Hair follicular keratinocyte (primary cell): ENCODE data around the gene SIGLEC10. TPM values are rescaled to one million over a fixed set of nuclear protein-coding genes. Genes with fewer than 3 reads are reported as not detected.

Experiments used
- total RNA-seq: library from RNA; depleted of rRNA; stranded (reverse); fragments of >200 nt; gene quantifications from 2 replicates; pipeline ENCODE4 v1.2.3, GENCODE V29; 2015

SIGLEC10 gene, protein sequence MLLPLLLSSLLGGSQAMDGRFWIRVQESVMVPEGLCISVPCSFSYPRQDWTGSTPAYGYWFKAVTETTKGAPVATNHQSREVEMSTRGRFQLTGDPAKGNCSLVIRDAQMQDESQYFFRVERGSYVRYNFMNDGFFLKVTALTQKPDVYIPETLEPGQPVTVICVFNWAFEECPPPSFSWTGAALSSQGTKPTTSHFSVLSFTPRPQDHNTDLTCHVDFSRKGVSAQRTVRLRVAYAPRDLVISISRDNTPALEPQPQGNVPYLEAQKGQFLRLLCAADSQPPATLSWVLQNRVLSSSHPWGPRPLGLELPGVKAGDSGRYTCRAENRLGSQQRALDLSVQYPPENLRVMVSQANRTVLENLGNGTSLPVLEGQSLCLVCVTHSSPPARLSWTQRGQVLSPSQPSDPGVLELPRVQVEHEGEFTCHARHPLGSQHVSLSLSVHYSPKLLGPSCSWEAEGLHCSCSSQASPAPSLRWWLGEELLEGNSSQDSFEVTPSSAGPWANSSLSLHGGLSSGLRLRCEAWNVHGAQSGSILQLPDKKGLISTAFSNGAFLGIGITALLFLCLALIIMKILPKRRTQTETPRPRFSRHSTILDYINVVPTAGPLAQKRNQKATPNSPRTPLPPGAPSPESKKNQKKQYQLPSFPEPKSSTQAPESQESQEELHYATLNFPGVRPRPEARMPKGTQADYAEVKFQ
- not detected in 2 replicates for total RNA-seq

DNA sequence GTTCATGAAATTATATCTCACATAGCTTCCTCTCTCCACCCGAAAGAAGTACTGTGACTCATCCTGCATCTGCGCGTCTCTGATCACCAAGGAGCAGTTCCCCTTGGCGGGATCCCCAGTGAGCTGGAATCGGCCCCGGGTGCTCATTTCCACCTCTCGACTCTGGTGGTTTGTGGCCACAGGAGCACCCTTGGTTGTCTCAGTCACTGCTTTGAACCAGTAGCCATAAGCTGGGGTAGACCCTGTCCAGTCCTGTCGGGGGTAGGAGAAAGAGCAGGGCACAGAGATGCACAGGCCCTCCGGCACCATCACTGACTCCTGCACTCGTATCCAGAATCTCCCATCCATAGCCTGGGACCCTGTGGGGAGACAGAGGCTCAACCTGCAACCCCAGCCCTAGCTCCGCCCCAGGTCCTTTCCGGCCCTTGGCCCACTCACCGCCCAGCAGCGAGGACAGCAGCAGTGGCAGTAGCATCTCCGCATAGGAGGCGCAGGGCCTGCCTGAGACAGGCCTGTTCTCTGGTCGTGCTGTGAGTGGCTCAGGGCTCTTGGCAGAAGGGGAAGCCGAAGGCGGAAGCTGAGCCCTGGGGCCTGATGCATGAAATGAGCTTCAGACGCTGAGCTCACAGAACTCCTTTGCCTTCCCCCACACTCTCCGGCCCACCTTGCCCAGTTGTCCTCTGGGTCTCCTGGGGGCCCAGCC lies at the start of gene SIGLEC10:
TSS of gene SIGLEC10 (minus strand) at position 536 of the 703 bp plus-strand sequence. CDS start at position 475, 61 bp downstream.

DNA sequence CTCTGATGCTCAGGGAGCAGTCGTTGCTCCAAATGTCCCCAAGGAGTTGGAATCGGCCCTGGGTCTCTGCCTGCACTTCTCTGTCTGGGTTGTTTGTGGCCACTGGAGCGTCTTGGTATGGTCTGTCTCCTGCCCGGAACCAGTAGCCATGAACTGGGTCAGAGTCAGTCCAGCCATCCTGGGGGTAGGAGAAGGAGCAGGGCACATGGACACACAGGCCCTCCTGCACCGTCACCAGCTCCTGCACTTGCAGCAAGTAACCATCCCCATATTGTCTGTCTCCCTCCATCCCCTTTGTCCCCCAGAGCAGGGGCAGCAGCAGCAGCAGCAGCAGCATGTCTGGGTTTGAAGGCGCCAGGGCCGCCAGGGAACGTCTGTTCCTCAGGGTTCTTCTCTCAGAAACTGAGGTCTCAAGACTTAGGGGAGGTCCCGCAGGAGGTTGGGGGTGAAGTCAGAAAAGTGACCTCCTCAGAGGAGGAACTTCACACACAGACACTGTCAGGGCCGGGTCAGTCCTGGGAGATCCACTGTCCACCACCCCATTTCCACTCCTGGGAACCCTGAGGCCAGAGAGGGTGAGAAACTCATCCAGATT lies 40.7 kb upstream of the SIGLEC10 start, which contains the start of gene SIGLEC8:
TSS of gene SIGLEC8 (minus strand) at position 404 of the 595 bp plus-strand sequence. CDS start at position 337, 67 bp downstream.

DNA sequence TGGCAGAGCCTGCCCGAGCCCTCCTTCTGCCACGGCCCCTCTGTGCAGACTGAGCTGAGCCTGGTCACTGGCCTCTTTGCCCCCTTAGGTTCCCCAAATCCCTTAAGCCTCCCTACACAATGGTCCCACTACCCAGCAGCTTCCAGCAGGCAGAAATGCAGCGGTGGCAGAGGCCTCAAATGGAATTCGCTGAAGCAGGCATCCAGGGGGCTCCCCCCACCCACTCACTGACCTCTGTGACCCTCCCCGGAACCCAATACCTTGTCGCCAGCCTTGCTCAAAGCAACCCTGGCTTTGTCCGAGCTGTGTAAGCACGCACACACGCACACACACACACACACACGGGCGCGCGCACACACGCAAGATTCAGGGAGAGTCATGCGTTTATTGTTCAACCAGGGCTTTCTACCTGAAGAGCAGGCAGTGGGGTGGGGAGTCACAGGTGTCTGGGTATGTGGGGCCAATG lies 29.5 kb downstream of the SIGLEC10 start, which contains the start of gene LIM2:
TSS of gene LIM2 (minus strand) at position 51 of the 466 bp plus-strand sequence. CDS start 531 bp downstream, outside the sequence.

DNA sequence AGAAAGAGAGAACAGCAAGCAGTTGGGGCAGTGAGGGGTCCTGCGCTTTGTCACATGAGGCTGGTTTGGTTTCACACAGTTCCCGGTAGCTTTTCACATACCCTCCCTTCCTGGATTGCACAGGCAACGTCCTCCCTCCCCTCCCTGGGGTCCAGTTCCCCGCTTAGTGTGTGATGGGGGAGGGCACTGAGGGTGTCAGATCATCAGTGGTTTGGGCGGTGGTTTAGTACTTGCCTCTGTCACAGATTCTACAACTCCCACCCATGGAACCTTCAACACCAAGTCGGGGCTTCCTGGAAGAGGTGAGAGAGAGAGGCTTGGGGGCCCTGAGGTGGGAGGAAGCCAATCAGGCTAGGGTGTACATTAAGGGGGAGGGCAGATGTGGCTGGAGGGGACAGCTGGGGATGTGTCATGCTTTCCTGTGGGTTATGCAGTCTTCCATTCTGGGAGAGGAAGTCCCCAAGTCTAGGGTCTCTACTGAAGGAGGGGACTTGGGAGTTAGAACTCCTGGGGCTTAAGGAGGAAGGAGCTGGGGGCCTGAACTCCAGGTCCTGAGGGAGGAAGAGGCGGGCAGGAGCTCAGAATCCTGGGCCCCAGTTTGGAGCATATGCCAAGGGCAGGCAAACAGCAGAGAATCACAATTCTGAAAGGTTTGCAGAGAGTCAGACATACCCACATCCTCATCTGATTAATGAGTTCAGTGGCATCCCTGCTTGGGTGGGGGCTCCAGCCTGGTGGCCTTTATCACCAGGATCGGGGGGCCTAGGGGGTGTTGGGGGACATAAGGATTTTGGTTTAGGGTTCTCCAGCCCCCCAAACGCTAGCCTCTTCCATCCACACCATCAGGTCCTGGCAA lies 44.6 kb downstream of the SIGLEC10 start, which contains the start of gene NKG7:
TSS of gene NKG7 (minus strand) at position 6 of the 856 bp plus-strand sequence. CDS start 119 bp downstream, outside the sequence.

DNA sequence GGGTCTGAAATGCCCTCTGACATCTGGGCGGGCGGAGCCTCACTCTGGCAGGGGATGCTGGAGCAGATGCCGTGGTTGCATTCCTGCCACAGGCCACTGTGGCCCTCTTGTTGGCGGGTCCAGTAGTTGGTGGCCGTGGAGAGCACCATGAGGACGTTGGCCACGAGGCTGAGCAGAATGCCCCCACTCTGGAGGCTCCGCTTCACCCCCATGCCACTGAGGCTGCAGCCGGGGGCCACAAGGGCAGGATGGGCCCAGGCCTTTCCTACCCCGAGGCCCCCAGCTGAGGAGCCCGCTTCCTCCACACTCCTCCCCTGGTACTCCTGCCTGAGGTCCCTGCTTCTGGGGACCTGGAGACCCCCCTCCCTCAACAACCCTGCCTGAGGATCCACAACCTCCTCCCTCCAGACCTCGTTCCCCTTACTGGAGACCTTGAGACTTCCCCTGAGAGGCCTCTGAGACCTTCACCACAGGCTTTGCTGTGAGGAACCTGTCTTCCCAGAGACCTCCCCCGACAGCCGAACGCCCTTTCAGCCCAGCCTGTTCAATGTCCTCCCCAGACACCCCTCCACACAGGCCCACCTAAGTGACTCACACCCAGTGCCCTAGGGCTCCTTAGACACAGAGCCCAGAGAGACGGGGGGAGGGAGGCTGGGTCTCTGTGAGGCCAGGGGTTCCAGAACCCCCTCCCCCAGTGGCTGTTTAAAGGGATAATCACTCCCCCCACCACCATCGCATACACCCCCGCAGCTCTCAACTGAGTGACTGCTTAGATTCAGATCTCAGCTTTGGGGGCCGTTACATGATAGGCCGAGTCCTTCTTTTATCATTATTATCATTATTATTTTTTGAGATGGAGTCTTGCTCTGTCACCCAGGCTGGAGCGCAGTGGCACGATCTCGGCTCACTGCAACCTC lies 48.8 kb downstream of the SIGLEC10 start, which contains the start of gene CLDND2:
TSS of gene CLDND2 (minus strand) at position 638 of the 917 bp plus-strand sequence. CDS start at position 212, 426 bp downstream.

DNA sequence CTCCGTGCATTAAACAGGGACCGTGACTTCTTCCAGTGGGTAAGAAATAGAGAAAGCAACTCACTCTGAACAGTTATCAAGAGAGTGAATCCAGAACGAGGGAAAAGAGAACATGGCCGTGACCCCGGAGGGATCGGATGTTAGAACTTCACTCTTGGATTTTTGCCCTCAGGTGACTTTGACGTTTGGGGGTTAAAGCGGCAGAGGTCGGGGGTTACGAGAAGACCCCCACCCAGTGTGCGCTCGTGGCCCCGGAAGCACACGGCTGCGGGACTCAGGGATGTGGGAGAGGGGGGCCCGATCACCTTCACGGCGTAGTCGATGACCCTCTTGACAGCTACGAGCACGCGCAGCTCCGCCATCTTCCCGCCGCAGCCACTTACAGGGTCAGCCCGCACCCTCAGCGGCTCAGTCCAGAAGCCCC lies 51.5 kb downstream of the SIGLEC10 start, which contains the start of gene ETFB:
TSS of gene ETFB (minus strand) at position 424 of the 424 bp plus-strand sequence. CDS start at position 362, 62 bp downstream.

Other genes with a start within 250 kb of the SIGLEC10 start
- gene CD33, start 192.6 kb downstream of the SIGLEC10 start, total RNA-seq, result not detected in 2 replicates
- gene SIGLECL1, start 166.6 kb downstream of the SIGLEC10 start, total RNA-seq, result not detected in 2 replicates
- not detected in 2 replicates for gene IGLON5, start 106.0 kb downstream of the SIGLEC10 start, total RNA-seq
- 0.08 and 0.62 TPM in 2 replicates for gene VSIG10L, start 75.5 kb downstream of the SIGLEC10 start, total RNA-seq
- gene ETFB, start 51.3 kb downstream of the SIGLEC10 start, total RNA-seq, result 81.5 and 103 TPM in 2 replicates
- not detected in 2 replicates for gene CLDND2, start 48.6 kb downstream of the SIGLEC10 start, total RNA-seq
- gene NKG7, start 45.0 kb downstream of the SIGLEC10 start, total RNA-seq, result not detected in 2 replicates
- gene LIM2, start 29.7 kb downstream of the SIGLEC10 start, total RNA-seq, result not detected in 2 replicates
- not detected in 2 replicates for gene C19orf84, start 27.1 kb downstream of the SIGLEC10 start, total RNA-seq
- gene SIGLEC8, start 40.8 kb upstream of the SIGLEC10 start, total RNA-seq, result not detected in 2 replicates
- not detected in 2 replicates for gene CEACAM18, start 60.9 kb upstream of the SIGLEC10 start, total RNA-seq
- not detected in 2 replicates for gene SIGLEC12, start 84.2 kb upstream of the SIGLEC10 start, total RNA-seq
- not detected in 2 replicates for gene SIGLEC6, start 114.0 kb upstream of the SIGLEC10 start, total RNA-seq
- 2.4 and 4.8 TPM in 2 replicates for gene ZNF175, start 153.6 kb upstream of the SIGLEC10 start, total RNA-seq
- not detected in 2 replicates for gene SIGLEC5, start 212.8 kb upstream of the SIGLEC10 start, total RNA-seq
- gene SIGLEC14, start 229.2 kb upstream of the SIGLEC10 start, total RNA-seq, result not detected in 2 replicates